ENCODE measurements around the gene CLASP1. TPM values are rescaled to one million over a fixed set of nuclear protein-coding genes. Genes with fewer than 3 reads are reported as not detected.
"Not testable (repeated sequence)": the region's sequence is repeated elsewhere in the genome, so short reads cannot be mapped to it uniquely, and the experiment has no call there.

The CLASP1 gene
- total and polyA plus RNA-seq, 2 of the 8 experiments (the other 6 are each of a cell fraction or from before 2014, with no cell fraction given): 7.3 to 53.9 TPM

DNA sequence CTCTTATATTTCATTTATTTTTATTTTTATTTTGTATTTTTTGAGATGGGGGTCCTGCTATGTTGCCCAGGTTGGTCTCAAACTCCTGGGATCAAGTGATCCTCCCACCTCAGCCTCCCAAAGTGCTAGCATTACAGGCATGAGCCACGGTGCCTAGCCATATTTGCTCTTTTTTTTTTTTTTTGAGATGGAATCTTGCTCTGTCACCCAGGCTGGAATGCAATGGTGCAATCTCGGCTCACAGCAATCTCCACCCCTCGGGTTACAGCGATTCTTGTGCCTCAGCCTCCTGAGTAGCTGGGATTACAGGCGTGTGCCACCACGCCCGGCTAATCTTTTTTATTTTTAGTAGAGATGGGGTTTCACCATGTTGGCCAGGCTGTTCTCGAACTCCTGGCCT is 317.9 kb downstream of the CLASP1 start:
- H4K5ac ChIP-seq (ENCODE audit: insufficient read length, low read depth, low read length); H3K23ac ChIP-seq (ENCODE audit: insufficient read length); H3K4me3 ChIP-seq (ENCODE audit: extremely low read depth in 1 of 4, insufficient read depth in 2 of 4, low read depth in 3 of 4, low read length in 4 of 4); POLR2A ChIA-PET (ENCODE audit: partially characterized antibody); H2BK20ac ChIP-seq (ENCODE audit: low read length); H3K14ac ChIP-seq (ENCODE audit: insufficient read length); H4K20me1 ChIP-seq (replicated peaks in 1 of 2; ENCODE audit: control insufficient read depth in 1 of 2, insufficient read depth in 2 of 2, low read length in 2 of 2); H2BK12ac ChIP-seq (ENCODE audit: low read depth, low read length); H4K91ac ChIP-seq (replicated peaks; ENCODE audit: insufficient read length, low read length); H2BK15ac ChIP-seq (ENCODE audit: low read length); H3K79me1 ChIP-seq (ENCODE audit: low read depth, low read length); H3K23me2 ChIP-seq (ENCODE audit: low read depth, low read length); H2BK120ac ChIP-seq (replicated peaks; ENCODE audit: low read depth, low read length); H3K79me2 ChIP-seq (ENCODE audit: control insufficient read depth in 1 of 2, insufficient read depth in 2 of 2, low read length in 2 of 2); H3K4ac ChIP-seq (replicated peaks; ENCODE audit: insufficient read length, low read depth, low read length); H3K27ac ChIP-seq (ENCODE audit: low read depth, low read length); H3K18ac ChIP-seq (ENCODE audit: extremely low read depth, low read length); H2AK5ac ChIP-seq (ENCODE audit: low read depth, low read length); H3K56ac ChIP-seq (replicated peaks; ENCODE audit: insufficient read length, low read depth, low read length); H3K27me3 ChIP-seq (replicated peaks in 1 of 4; ENCODE audit: control insufficient read depth in 3 of 4, extremely low read depth in 1 of 4, insufficient read depth in 3 of 4, low read length in 3 of 4); DNase-seq (ENCODE audit: low read depth in 1 of 2, low spot score in 2 of 2); H2AFZ ChIP-seq (ENCODE audit: low read length); H2BK5ac ChIP-seq (ENCODE audit: low read depth, low read length); FAIRE-seq; H3K36me3 ChIP-seq (ENCODE audit: control insufficient read depth in 2 of 4, insufficient read depth in 4 of 4, low read length in 3 of 4); H4K8ac ChIP-seq (ENCODE audit: extremely low read depth, insufficient read depth, low read length); H3K4me2 ChIP-seq (ENCODE audit: insufficient read depth in 1 of 2, low read depth in 2 of 2, low read length in 2 of 2); H3K9me3 ChIP-seq (ENCODE audit: insufficient read depth in 2 of 2, low read depth in 1 of 2, low read length in 1 of 2); H3K9ac ChIP-seq (replicated peaks in 1 of 4; ENCODE audit: extremely low read depth in 1 of 4, low read depth in 3 of 4, low read length in 3 of 4): not testable (repeated sequence)
- CTCF ChIA-PET (ENCODE audit: partially characterized antibody): interaction anchor here (1.2 kb wide), 1 partner anchor 9 kb away, joined by 3 read pairs; no protein-coding TSS in a partner anchor
- H3K4me1 ChIP-seq (replicated peaks in 1 of 4; ENCODE audit: control insufficient read depth in 3 of 4, insufficient read depth in 4 of 4, low read length in 3 of 4): peaks cover 0 to 11% (median 6%) of the 10 kb centered on the region in 4 experiments; a peak in 5 of 7 replicates
- WGBS, 2 experiments (ENCODE audit: extremely low coverage in 1 of 2, insufficient coverage in 1 of 2, insufficient read length in 1 of 2, insufficient replicate concordance in 2 of 2, low coverage in 1 of 2, low lambda C conversion rate in 2 of 2, missing lambda C conversion rate in 1 of 2): 100% methylated on average over 7 of the region's 8 CpGs; no CpG with 5 or more reads in 1 of the 2 experiments

All from H1 (cell line).